Regular cardiac myocyte (primary cell): ENCODE results near the gene KCNE2. TPM values are rescaled to one million over a fixed set of nuclear protein-coding genes. Genes with fewer than 3 reads are reported as not detected.

Experiments used
- total RNA-seq: library from RNA; depleted of rRNA; stranded (reverse); fragments of >200 nt; gene quantifications from 2 replicates; pipeline ENCODE4 v1.2.3, GENCODE V29; 2014

Gene KCNE2
- total RNA-seq: not detected in 2 replicates

GRCh38 chr21:34363733-34364132 lies at the start of gene KCNE2:
Gene KCNE2 (plus strand): TSS chr21:34364006. CDS start chr21:34370479, 6,473 bp downstream.

GRCh38 chr21:34374940-34375618 lies 11.3 kb downstream of the KCNE2 start, which contains the start of gene SMIM11:
Gene SMIM11 (plus strand): TSS chr21:34375507. CDS start chr21:34379505, 3,998 bp downstream.

Other genes with a start within 250 kb of the KCNE2 start
- gene SMIM11, start 11.5 kb downstream of the KCNE2 start, total RNA-seq: 2.7 and 5.6 TPM in 2 replicates
- not detected in 2 replicates for gene SMIM34, start 59.9 kb downstream of the KCNE2 start, total RNA-seq
- 0.19 and 0.56 TPM in 2 replicates for gene KCNE1, start 148.2 kb downstream of the KCNE2 start, total RNA-seq